Central memory CD4-positive, alpha-beta T cell (primary cell): Measurements from ENCODE around the gene ZNF548.

Experiments
- DNase-seq: peaks from one replicate; pipeline ENCODE4 v3.0.0; 2022

ZNF548 gene

GRCh38 chr19:57403737-57404563 lies 14.3 kb downstream of the ZNF548 start:
- no peak for DNase-seq

- DNase-seq = peak; percentile 48
These were observed 17.0 kb downstream of the ZNF548 start for GRCh38 chr19:57406516-57407123.

GRCh38 chr19:57410877-57411671 lies 21.4 kb downstream of the ZNF548 start, which contains the start of gene ZNF17:
Gene ZNF17 (plus strand): TSS chr19:57411161. CDS start chr19:57413616, 2,455 bp downstream.
- DNase-seq = peak; percentile 88

GRCh38 chr19:57419439-57419838 lies 29.8 kb downstream of the ZNF548 start:
- DNase-seq = no peak

- no peak for DNase-seq
These were observed 31.4 kb downstream of the ZNF548 start for GRCh38 chr19:57421037-57421436.

- DNase-seq = no peak
These were observed 44.9 kb downstream of the ZNF548 start for GRCh38 chr19:57434386-57435061.

GRCh38 chr19:57435062-57435978 lies 45.7 kb downstream of the ZNF548 start, which contains the start of gene ZNF749:
Gene ZNF749 (plus strand): TSS chr19:57435325. CDS start chr19:57435579, 254 bp downstream.
- DNase-seq = peak; percentile 95

GRCh38 chr19:57436417-57436816 lies 46.8 kb downstream of the ZNF548 start:
- no peak for DNase-seq

GRCh38 chr19:57437931-57438330 lies 48.3 kb downstream of the ZNF548 start:
- DNase-seq = no peak

GRCh38 chr19:57438925-57439324 lies 49.3 kb downstream of the ZNF548 start:
- DNase-seq = no peak

GRCh38 chr19:57441979-57442752 lies 52.5 kb downstream of the ZNF548 start:
- DNase-seq = no peak

- DNase-seq = no peak
These were observed 53.6 kb downstream of the ZNF548 start for GRCh38 chr19:57443121-57443696.

- DNase-seq = no peak
These were observed 62.7 kb downstream of the ZNF548 start for GRCh38 chr19:57452307-57452706.
